ENCODE results near the gene EMILIN1.
A peak's percentile ranks its signal among the peaks of the same experiment; 100 is the strongest.

Gene EMILIN1

DNA sequence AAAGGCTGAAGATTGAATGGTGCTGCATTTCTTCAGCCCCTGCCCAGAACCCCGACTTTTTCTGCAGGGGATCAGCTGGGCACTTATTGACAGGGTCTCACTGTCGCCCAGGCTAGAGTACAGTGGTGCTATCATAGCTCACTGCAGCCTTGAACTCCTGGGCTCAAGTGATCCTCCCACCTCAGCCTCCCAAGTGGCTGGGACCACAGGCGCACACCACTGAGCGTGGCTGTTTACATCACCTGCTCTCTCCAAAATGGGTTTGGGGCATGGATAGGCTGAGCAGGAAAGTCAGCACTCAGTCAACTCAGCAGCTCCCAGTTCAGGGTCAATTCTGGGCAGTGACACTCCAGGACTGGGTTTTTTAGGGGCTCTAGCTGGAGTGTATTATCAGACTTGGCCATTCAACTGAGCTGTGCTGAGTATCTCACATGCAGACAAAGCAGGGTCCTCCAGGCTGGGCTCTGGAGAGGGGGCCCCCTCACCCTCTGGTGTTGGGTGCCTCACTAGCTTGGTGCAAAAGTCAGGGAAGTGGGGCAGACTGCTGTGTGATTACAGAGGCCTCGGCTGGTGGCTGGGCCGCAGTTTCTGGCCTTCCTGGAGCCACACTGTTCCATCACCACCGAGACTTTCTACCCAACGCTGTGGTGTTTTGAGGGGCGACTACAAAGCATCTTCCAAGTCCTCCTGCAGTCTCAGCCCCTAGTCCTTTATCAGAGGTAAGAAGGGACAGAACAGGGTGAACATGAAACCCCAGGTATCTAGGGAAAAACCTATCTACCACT lies 49.7 kb downstream of the EMILIN1 start:
- no peak for DNase-seq

DNA sequence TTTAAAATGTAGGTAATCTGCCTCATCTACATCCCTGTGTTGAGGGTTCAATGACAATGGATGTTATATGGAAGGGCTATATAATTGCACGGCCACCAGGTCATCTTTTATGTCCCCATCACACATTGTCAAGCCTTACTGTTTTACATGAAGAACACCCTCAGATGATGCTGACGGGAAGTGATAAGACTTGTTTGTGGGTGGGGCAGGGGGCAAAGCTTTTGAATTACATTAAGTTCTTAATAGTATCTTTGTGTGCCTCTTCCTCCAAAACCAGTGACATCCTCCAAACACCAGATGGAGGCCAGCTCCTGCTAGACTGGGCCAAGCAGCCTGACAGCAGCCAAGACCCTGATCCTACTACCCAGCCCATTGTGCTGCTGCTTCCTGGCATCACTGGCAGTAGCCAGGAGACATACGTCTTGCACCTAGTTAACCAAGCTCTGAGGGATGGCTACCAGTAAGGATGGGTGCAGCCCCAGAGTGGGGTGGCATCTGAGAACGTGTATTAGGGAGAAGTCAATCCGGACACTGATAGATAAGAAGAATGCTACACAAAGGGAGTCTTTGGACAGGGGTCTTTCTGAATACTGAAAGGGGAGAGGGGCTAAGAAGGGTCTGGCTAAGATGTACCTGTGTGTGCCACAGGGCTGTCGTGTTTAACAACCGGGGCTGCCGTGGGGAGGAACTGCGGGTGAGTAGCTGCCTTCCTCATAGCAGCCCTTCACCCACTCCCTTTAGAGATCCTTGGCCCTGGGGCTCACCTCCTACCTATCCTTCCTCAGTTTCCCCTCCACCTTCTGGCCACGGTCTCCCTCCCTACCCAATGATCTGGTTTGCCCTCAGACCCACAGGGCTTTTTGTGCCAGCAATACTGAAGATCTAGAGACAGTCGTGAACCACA lies 50.5 kb downstream of the EMILIN1 start:
- no peak for DNase-seq

DNA sequence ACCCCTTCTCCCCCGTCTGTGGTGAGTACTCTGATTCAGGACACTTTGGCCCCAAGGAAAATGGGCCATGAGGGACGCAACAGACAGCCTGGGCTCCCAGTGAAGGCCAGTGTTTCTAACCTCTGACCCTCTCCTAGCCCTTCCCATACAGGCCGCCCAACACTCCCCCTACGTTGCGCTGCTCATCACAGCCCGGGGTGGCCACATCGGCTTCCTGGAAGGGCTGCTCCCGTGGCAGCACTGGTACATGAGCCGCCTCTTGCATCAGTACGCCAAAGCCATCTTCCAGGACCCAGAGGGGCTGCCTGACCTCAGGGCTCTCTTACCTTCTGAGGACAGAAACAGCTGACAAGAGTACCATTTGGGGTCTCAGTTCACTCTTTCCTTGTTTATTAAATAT lies 52.0 kb downstream of the EMILIN1 start:
- DNase-seq, result no peak

DNA sequence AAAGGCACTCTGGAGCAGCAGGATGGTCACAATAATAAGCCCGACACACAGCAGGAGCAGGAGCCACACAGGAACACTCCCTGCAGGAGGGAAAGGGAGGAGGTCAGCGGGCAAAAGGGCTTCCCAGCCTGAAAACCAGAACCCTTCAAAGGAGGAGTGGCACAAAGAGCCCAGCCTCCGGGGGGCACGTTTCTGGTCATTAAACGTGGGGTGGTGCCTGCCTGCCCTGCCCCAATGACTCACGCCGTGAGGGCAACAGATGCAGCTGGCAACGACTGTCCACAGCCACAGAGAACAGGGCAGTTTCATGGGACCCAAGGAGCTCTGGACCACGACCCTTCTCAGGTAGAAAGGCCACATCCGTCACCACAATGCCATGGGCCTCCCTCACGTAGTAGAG lies 53.0 kb downstream of the EMILIN1 start:
- no peak for DNase-seq

DNA sequence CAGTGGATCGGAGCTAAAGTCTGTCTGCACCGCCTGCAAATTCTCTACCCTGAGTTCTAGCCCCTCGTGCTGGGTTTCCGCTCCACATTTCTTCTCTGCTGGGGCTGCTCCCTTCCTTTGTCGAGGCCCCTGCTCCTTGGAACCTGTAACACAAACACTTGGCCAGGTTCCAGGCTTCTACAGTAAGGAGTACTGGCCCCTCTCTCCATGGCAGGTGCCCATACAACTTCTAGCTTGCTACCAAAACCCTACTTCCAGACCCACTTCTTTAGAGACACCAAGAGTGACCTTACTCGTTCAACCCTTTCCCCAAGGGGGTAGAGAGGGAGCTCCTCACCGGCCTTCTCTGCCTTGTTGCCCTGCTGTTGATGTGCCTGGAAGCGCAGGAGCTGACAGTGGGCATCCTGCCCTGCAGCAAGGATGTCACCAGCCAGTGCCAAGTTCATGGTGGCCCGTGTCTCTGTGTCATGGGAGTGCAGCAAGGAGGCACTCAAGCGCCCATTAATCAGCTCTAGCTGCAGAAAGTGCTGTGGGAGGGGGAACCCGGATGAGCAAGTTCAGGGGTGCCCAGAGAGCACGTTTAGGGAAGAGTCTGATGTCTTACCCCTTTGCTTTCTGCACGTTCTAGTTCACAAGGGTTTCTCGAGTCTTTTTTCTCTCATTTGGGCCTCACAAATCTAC lies 54.9 kb downstream of the EMILIN1 start:
- DNase-seq, result no peak

DNA sequence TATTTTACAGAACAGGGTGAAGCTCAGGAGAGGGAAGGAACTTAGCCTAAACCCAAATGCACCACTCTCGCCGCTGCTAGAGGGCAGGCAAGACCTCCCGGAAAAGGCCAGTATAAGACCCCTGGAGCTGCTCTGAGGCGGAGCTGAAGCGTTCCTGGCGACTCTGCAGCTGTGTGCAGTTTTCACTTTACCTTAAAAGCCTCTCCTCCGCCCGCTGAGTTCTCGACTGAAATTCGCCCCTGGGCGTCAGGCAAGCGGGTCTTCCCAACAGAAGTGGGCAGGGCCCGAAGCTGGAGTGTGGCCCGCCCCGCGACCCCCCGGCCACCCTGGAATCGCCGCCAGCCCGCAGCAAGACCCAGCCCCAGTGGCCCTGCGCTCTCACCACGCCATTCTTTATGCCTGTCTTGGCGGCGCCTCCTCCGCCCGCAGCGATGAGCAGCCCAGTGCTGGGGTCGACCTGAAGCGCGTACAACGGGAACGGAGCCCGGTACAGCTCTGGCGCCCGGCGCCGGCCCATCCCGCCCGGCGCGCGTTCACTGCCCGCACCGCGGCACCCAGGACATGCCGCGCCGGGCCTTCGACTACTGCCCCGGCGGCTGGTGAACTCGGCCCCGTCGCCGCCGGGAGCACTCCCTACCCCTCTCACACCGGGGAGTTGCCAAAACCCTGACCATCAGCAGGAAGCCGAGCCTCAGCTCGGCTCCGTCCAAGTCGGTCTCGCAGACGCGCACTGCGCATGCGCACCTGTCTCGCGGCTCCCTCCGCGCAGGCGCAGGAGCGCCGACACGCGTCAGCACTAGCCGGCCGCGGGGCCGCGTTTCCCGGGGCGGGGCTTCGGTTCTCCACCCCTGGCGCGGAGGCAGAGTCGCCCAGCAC lies 55.7 kb downstream of the EMILIN1 start, which contains the start of gene PREB:
Gene PREB (minus strand): TSS at position 732 of the 876 bp plus-strand sequence. CDS start 215 bp downstream, at position 517.
- DNase-seq, result peak; percentile 72

DNA sequence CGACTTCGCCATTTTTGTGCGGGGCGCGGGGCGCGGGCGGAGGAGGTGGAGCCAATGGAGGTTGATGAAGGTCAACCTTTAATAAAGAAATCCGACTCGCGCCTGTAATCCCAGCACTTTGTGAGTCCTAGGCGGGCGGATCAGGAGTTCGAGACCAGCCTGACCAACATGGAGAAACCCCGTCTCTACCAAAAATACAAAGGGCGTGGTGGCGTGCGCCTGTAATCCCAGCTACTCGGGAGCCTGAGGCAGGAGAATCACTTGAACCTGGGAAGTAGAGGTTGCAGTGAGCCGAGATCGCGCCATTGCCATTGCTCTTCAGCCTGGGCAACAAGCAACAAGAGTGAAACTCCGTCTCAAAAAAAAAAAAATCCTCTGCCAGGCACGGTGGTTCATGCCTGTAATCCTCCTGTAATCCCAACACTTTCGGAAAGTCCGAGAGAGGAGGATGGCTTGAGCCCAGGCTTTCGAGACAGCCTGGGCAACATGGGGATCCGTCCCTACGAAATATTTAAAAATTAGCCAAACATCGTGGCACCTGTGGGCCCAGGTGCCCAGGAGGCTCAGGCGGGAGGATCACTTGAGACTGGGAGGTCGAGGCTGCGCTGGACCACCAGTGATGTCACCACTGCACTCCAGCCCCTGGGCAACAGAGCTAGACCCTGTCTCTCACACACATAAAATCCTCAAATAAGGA lies 56.5 kb downstream of the EMILIN1 start:
- no peak for DNase-seq

DNA sequence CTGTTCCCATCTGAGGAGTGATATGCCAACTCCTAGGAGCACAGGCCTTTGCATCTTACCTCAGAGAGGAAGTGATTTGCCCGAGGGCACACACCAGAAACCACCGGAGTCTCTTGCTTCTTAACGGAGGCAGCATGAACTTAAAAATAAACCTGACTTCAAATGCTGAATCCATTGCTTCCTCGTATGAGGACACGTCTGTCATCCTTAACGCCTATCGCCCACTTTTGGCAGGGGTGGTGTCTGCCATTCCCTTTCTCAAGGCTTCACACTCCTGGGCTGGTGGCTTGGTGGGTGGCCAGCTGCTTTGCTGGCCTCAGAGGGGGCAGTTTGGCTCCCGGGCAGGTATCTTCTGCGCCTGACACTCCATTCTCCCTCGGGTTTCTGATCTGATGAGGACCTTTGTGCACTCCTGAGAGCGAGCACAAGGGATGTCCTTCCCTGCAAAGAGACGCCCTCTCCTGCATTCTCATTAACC lies 57.1 kb downstream of the EMILIN1 start:
- no peak for DNase-seq
